GM18511 (cell line): ENCODE data around the gene KLF18.
"Not testable (repeated sequence)": the region's sequence is repeated elsewhere in the genome, so short reads cannot be mapped to it uniquely, and the experiment has no call there.

ENCODE experiments used
- ATAC-seq: cut with Tn5 transposase; IDR thresholded peaks from one replicate; pipeline ENCODE4 v1.9.1; 2021; ENCODE audit warnings: mild to moderate bottlenecking, moderate library complexity; ENCODE audit not compliant: unreplicated experiment

The KLF18 gene

DNA sequence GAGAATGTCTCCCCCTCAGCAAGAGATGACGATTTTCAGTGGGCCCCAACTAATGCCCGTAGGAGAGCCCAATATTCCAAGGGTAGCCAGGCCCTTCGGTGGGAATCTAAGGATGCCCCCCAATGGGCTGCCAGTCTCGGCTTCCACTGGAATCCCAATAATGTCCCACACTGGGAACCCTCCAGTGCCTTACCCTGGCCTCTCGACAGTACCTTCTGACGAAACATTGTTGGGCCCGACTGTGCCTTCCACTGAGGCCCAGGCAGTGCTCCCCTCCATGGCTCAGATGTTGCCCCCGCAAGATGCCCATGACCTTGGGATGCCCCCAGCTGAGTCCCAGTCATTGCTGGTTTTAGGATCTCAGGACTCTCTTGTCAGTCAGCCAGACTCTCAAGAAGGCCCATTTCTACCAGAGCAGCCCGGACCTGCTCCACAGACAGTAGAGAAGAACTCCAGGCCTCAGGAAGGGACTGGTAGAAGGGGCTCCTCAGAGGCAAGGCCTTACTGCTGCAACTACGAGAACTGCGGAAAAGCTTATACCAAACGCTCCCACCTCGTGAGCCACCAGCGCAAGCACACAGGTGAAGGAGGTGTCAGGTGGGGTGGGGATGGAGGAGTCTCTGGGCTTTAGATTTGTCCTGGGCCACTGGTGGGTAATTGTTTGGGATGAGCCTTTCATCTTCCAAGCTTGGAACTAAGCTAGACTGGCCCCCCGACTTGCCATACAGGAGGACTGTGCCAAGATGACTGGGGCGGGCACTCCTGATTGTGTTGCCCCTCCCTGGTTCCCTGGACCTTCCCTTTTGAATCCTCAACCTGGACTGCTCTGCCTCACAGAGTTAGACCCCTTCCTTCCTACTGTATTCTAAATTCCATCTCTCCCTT lies 11.6 kb downstream of the KLF18 start:
- ATAC-seq = no peak

DNA sequence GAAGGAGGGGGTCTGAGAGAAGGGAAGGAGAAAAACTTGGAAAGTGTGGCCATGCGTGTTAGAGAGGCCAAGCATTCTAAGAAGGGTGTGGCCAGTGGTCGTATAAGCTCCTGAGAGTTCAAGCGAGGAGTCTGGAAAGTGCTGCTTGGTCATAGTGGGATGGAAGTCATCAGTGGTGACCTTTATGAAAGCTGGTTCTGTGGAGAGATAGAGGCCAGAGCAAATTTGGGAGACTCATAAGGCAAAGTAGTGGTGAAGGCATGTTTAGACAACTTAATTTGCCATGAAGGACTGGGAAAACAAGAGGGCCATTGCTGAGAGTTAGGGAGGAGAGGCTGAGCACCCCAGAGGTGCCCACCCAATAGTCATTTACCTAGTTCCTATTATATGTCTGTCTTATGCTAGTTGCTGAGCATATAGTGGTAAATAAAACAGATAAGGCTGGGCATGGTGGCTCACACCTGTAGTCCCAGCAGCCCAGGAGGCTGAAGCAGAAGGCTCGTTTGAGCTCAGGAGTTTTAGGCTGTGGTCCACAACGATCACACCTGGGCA lies 21.0 kb downstream of the KLF18 start:
- ATAC-seq = no peak

- ATAC-seq = no peak
Measured at GRCh38 chr1:44119525-44119924, 21.9 kb downstream of the KLF18 start.

DNA sequence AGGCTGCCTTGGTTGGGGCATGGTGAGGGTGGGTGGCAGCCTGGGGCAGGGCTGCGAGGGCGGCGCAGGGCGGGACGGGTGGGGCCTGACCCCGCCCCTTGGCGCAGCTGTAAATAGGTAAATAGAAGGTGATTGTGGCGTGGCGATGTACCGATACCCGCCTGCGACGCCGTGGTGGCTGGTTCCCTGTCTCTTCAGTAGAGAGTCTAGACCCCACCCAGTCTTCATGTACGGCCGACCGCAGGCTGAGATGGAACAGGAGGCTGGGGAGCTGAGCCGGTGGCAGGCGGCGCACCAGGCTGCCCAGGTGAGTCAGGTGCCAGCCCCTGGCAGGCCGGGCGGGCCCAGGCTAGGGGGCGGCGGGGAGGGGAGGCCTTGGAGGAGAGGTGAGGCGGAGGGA lies 22.7 kb downstream of the KLF18 start, which contains the start of gene KLF17:
Gene KLF17 (plus strand): TSS at position 140 of the 400 bp plus-strand sequence. CDS start 87 bp downstream, at position 227.
- no peak for ATAC-seq

DNA sequence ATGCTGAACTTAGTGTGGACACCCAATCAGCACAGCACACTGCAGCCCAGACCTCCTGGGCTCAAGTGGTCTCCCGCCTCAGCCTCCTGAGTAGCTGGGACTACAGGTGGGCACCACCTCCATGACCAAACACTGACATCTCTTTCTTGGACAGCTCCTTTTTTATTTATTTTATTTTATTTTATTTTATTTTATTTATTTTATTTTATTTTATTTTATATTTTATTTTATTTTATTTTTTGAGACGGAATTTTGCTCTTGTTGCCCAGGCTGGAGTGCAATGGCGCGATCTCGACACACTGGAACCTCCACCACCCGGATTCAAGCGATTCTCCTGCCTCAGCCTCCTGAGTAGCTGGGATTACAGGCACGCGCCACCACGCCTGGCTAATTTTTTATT lies 24.2 kb downstream of the KLF18 start:
- not testable (repeated sequence) for ATAC-seq

DNA sequence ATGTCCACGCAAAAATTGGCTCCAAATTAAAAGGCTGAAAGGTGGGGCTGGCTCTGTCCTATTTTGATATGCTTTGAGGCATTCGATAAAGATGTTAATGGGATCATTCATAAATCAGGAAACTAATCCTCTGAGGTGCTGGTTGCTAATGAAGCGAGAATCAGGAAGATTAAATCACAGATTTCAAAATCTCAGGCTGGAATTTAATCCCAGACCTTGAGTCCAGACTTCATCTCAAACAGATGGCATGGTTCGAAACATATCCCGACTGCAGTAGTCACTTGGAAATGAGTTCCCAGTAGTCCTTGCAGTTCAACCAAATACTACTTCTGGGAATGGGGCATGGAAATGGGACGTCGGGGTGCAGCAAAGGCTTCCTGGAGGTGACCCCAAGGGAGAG lies 27.3 kb downstream of the KLF18 start:
- ATAC-seq = no peak

DNA sequence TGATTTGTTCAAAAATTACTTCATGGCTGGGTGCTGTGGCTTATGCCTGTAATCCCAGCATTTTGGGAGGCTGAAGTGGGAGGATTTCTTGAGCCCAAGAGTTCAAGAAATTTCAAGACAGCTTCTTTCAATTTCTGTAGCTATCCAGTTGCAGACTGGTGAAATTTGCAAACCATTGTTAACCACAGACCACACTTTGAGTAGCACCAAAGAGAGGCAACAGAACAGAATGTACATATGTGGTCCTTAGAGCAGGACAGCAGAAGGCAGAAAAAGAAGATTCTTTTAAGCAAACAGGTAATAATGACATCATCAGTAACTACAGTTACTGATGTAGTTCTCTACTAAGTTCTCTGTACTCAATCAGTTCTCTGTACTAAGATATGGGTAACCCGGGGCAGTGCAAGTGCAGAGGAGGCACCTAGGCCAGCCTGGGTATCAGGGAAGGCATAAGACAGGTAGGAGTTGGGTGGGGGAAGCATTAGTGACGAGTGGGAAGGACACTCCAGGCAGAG lies 28.3 kb downstream of the KLF18 start:
- ATAC-seq = no peak

- ATAC-seq = no peak
Measured at GRCh38 chr1:44112486-44112885, 28.9 kb downstream of the KLF18 start.

DNA sequence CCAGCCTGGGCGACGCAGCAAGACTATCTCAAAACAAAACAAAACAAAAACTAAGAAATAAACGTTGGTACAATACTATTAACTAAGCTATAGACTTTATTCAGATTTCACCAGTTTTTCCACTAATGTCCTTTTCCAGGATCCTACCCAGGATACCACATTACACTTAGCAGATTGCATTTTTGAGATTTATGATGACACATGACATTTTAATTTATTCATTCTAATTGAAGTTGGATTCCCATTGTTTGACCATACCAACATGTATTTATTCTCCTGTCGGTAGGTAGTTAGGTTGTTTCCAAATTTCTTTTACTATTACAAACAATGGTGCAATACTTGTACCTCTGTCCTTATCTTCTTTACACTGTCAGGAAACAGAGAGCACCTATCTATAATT lies 29.6 kb downstream of the KLF18 start:
- no peak for ATAC-seq

DNA sequence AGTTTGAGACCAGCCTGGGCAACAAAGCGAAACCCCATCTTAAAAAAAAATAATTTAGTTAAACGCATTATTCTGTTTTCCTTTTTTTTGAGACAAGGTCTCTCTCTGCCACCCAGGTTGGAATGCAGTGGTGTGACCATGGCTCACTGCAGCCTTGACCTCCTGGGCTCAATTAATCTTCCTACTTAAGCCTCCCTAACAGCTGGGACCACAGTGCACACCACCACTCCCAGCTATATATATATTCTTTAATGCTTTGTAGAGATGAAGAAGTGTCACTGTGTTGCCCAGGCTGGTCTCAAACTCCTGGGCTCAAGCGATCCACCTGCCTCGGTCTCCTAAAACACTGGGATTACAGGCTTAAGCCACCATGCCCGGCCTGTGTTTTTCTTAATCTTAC lies 30.5 kb downstream of the KLF18 start:
- ATAC-seq = no peak

GRCh38 chr1:44108971-44109370 lies 32.5 kb downstream of the KLF18 start:
- ATAC-seq = no peak

- ATAC-seq = no peak
Measured at GRCh38 chr1:44108241-44108640, 33.2 kb downstream of the KLF18 start.

- ATAC-seq = no peak
Measured at GRCh38 chr1:44105810-44106209, 35.6 kb downstream of the KLF18 start.

GRCh38 chr1:44103270-44104131 lies 37.9 kb downstream of the KLF18 start:
- no peak for ATAC-seq

DNA sequence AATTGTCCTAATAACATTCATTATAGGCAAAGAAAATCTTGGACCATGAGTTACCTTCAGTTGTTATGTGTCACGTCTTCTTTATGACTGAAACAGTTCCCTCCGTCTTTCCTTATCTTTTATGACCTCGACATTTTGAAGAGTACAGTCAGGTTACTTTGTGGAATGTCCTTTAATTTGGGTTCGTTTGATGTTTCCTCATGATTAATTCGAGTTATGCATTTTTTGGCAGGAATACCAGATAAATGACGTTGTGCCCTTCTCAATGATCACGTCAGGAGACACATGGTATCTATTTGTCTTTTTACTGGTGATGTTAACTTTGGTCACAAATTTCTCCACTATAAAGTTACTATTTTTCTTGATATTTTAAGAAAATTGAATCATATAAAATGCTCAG lies 40.1 kb downstream of the KLF18 start:
- no peak for ATAC-seq

- no peak for ATAC-seq
Measured at GRCh38 chr1:44100183-44100868, 41.1 kb downstream of the KLF18 start.

- ATAC-seq = no peak
Measured at GRCh38 chr1:44094047-44094446, 47.4 kb downstream of the KLF18 start.

GRCh38 chr1:44090429-44091252 lies 50.8 kb downstream of the KLF18 start:
- ATAC-seq = no peak

- no peak for ATAC-seq
Measured at GRCh38 chr1:44089371-44090048, 51.9 kb downstream of the KLF18 start.
